GM19324 (cell line): Measurements from ENCODE around the gene SLC15A1.
"Not testable (repeated sequence)": the region's sequence is repeated elsewhere in the genome, so short reads cannot be mapped to it uniquely, and the experiment has no call there.

ENCODE experiments used
- ATAC-seq: cut with Tn5 transposase; IDR thresholded peaks from one replicate; pipeline ENCODE4 v1.9.1; 2021; ENCODE audit warnings: mild to moderate bottlenecking, moderate library complexity; ENCODE audit not compliant: unreplicated experiment, low FRiP score

The SLC15A1 gene

GRCh38 chr13:98755729-98756128, 3.3 kb upstream of the SLC15A1 start:
- ATAC-seq = no peak

GRCh38 chr13:98755116-98755515, 2.6 kb upstream of the SLC15A1 start:
- no peak for ATAC-seq

- not testable (repeated sequence) for ATAC-seq
Observed at GRCh38 chr13:98754468-98754867, 2.0 kb upstream of the SLC15A1 start.

- no peak for ATAC-seq
Observed at GRCh38 chr13:98751861-98752466, 508 bp downstream of the SLC15A1 start.

GRCh38 chr13:98751367-98751782, 1.1 kb downstream of the SLC15A1 start:
- ATAC-seq = no peak

GRCh38 chr13:98749501-98749900, 3.0 kb downstream of the SLC15A1 start:
- ATAC-seq = no peak

- no peak for ATAC-seq
Observed at GRCh38 chr13:98746968-98747367, 5.5 kb downstream of the SLC15A1 start.

- ATAC-seq = no peak
Observed at GRCh38 chr13:98743377-98743776, 9.1 kb downstream of the SLC15A1 start.

GRCh38 chr13:98742961-98743360, 9.5 kb downstream of the SLC15A1 start:
- no peak for ATAC-seq

GRCh38 chr13:98741741-98742435, 10.6 kb downstream of the SLC15A1 start:
- ATAC-seq = no peak

GRCh38 chr13:98740131-98740530, 12.3 kb downstream of the SLC15A1 start:
- ATAC-seq = no peak

GRCh38 chr13:98738993-98739392, 13.5 kb downstream of the SLC15A1 start:
- no peak for ATAC-seq

GRCh38 chr13:98738213-98738612, 14.3 kb downstream of the SLC15A1 start:
- no peak for ATAC-seq

GRCh38 chr13:98731925-98732324, 20.5 kb downstream of the SLC15A1 start:
- no peak for ATAC-seq

GRCh38 chr13:98731038-98731437, 21.4 kb downstream of the SLC15A1 start:
- no peak for ATAC-seq

GRCh38 chr13:98730441-98730840, 22.0 kb downstream of the SLC15A1 start:
- ATAC-seq = no peak

GRCh38 chr13:98729658-98730057, 22.8 kb downstream of the SLC15A1 start:
- no peak for ATAC-seq

GRCh38 chr13:98722958-98723357, 29.5 kb downstream of the SLC15A1 start:
- ATAC-seq = no peak

- ATAC-seq = no peak
Observed at GRCh38 chr13:98721825-98722510, 30.5 kb downstream of the SLC15A1 start.

- no peak for ATAC-seq
Observed at GRCh38 chr13:98719527-98720250, 32.8 kb downstream of the SLC15A1 start.

GRCh38 chr13:98717891-98718290, 34.6 kb downstream of the SLC15A1 start:
- no peak for ATAC-seq
